Loucy (cell line): ENCODE data around the gene TTC9B.

Source experiments
- H2AFZ ChIP-seq: fragments of 200-600 bp; sonication (generic); 2 replicates; pipeline ENCODE4 v1.6.0; 2016; ENCODE audit warnings: antibody characterized with exemption, mild to moderate bottlenecking, low read length, moderate library complexity
- H3F3A ChIP-seq: fragments of 200-600 bp; 2 replicates; pipeline ENCODE4 v1.6.0; 2016; ENCODE audit warnings: antibody characterized with exemption, low read depth, mild to moderate bottlenecking
- H3K27me3 ChIP-seq: fragments of 200-600 bp; sonication (generic); 2 replicates; pipeline ENCODE4 v1.6.1; 2014; ENCODE audit warnings: low read length, mild to moderate bottlenecking; ENCODE audit not compliant: insufficient read depth, poor library complexity, severe bottlenecking
- H3K36me3 ChIP-seq: fragments of 200-600 bp; sonication (generic); 2 replicates; pipeline ENCODE4 v1.6.1; 2016; ENCODE audit warnings: low read length; ENCODE audit not compliant: insufficient read depth
- H3K4me1 ChIP-seq: fragments of 200-600 bp; sonication (generic); 2 replicates; pipeline ENCODE4 v1.5.1; 2014; ENCODE audit warnings: low read length, mild to moderate bottlenecking; ENCODE audit not compliant: insufficient read depth, poor library complexity, severe bottlenecking
- H3K4me2 ChIP-seq: fragments of 200-600 bp; sonication (generic); 2 replicates; pipeline ENCODE4 v1.6.0; 2014; ENCODE audit warnings: antibody characterized with exemption, low read length, low read depth, mild to moderate bottlenecking; ENCODE audit not compliant: poor library complexity, severe bottlenecking
- H3K4me3 ChIP-seq: fragments of 200-600 bp; sonication (generic); 2 replicates; pipeline ENCODE4 v1.5.1; 2014; ENCODE audit warnings: low read length, mild to moderate bottlenecking, mixed read lengths; ENCODE audit not compliant: poor library complexity, severe bottlenecking
- H3K79me2 ChIP-seq: fragments of 200-600 bp; sonication (generic); 2 replicates; pipeline ENCODE4 v1.6.1; 2014; ENCODE audit warnings: low read length; ENCODE audit not compliant: insufficient read depth
- H3K9ac ChIP-seq: fragments of 200-600 bp; sonication (generic); 2 replicates; pipeline ENCODE4 v1.6.0; 2014; ENCODE audit warnings: mild to moderate bottlenecking, low read depth, low read length, moderate library complexity; ENCODE audit not compliant: poor library complexity, severe bottlenecking
- H3K9me2 ChIP-seq: fragments of 200-600 bp; sonication (generic); replicated peaks from 2 replicates; pipeline ENCODE4 v1.6.1; 2016; ENCODE audit warnings: low read depth, low read length, mixed read lengths
- H3K9me3 ChIP-seq: fragments of 200-600 bp; sonication (generic); 2 replicates; pipeline ENCODE4 v1.6.1; 2014; ENCODE audit warnings: mild to moderate bottlenecking, antibody characterized with exemption, low read length, low read depth; ENCODE audit not compliant: insufficient read depth
- H4K20me1 ChIP-seq: fragments of 200-600 bp; sonication (generic); 2 replicates; pipeline ENCODE4 v1.6.0; 2014; ENCODE audit warnings: antibody characterized with exemption, low read length, mild to moderate bottlenecking; ENCODE audit not compliant: insufficient read depth, poor library complexity, severe bottlenecking
- EZH2phosphoT487 ChIP-seq: fragments of 200-600 bp; IDR thresholded peaks from 2 replicates; pipeline ENCODE4 v1.6.1; 2018; ENCODE audit warnings: antibody characterized with exemption, mild to moderate bottlenecking, moderate library complexity, borderline replicate concordance
- TF ChIP-seq, protein P1 (sequence below): fragments of 200-600 bp; sonication (generic); conservative IDR thresholded peaks from 2 replicates; pipeline ENCODE4 v1.5.1; 2014; ENCODE audit warnings: mild to moderate bottlenecking, antibody characterized with exemption, low read length

The TTC9B gene

DNA sequence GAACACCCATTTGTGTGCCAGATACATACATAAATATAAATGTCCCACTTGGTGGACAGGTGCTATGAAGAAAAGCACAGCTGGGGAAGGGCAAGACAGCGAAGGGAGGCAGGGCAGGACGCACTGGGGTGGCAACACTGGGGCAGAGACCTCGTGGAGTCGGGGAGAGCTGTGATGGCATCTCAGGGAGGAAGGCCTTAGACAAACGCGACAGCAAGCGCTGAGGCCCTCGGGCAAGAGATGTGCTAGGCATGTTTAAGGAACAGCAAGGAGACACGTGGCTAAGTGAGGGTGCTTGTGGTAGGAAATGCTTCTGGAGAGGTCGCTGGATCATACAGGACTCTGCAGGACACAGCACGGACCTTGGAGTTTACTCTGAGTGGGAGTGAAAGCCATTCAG lies 31.6 kb upstream of the TTC9B start:
- peaks cover 49% of the 10 kb centered on the region; the same call in 1 of the 2 replicates for H3K36me3 ChIP-seq
- H3K4me3 ChIP-seq = no peak overlapping the region
- no peaks in the 10 kb centered on the region for H4K20me1 ChIP-seq
- no peak overlapping the region for H3K4me2 ChIP-seq
- peaks cover 15% of the 10 kb centered on the region; the same call in 1 of the 2 replicates for H3K79me2 ChIP-seq
- H3F3A ChIP-seq = no peaks in the 10 kb centered on the region
- no peak for TF ChIP-seq EZH2phosphoT487
- TF ChIP-seq, protein P1, sequence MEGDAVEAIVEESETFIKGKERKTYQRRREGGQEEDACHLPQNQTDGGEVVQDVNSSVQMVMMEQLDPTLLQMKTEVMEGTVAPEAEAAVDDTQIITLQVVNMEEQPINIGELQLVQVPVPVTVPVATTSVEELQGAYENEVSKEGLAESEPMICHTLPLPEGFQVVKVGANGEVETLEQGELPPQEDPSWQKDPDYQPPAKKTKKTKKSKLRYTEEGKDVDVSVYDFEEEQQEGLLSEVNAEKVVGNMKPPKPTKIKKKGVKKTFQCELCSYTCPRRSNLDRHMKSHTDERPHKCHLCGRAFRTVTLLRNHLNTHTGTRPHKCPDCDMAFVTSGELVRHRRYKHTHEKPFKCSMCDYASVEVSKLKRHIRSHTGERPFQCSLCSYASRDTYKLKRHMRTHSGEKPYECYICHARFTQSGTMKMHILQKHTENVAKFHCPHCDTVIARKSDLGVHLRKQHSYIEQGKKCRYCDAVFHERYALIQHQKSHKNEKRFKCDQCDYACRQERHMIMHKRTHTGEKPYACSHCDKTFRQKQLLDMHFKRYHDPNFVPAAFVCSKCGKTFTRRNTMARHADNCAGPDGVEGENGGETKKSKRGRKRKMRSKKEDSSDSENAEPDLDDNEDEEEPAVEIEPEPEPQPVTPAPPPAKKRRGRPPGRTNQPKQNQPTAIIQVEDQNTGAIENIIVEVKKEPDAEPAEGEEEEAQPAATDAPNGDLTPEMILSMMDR = no peak
- H3K9me2 ChIP-seq = no peaks in the 10 kb centered on the region
- no peaks in the 10 kb centered on the region for H3K27me3 ChIP-seq
- H3K9me3 ChIP-seq = no peaks in the 10 kb centered on the region
- H2AFZ ChIP-seq = no peak overlapping the region
- no peaks in the 10 kb centered on the region for H3K4me1 ChIP-seq
- no peak overlapping the region for H3K9ac ChIP-seq

DNA sequence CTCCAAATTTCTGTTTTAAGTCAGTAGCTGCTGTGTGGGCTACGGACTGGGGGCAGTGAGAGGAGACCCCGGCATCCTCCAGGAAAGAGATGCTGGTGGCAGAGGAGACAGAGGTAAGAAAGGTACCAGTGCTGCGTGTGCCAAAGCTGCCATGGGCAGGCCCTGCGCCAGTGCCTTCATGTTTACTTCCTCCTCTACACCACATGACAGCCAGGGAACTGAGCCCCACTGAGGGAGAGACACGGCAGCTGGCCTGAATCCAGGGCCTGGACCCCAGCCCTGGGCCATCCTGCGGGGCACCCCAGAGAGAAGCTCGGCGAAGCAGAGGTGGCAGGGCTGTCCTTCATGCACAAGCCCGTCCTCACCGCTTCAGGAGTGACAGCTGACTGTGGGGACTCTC lies 31.0 kb upstream of the TTC9B start:
- Histone ChIP-seq H4K20me1 (no peaks in the 10 kb centered on the region), H3K27me3 (no peaks in the 10 kb centered on the region), H3K9me3 (no peaks in the 10 kb centered on the region), H3K79me2 (peaks cover 18% of the 10 kb centered on the region; the same call in 1 of the 2 replicates), H3K4me1 (no peaks in the 10 kb centered on the region), H3K36me3 (peaks cover 45% of the 10 kb centered on the region; the same call in 1 of the 2 replicates), H3K4me2 (no peak overlapping the region), H3F3A (no peaks in the 10 kb centered on the region), H3K9me2 (no peaks in the 10 kb centered on the region), H3K4me3 (no peak overlapping the region), H2AFZ (no peak overlapping the region), H3K9ac (no peak overlapping the region)
- TF ChIP-seq, protein P1 = no peak

DNA sequence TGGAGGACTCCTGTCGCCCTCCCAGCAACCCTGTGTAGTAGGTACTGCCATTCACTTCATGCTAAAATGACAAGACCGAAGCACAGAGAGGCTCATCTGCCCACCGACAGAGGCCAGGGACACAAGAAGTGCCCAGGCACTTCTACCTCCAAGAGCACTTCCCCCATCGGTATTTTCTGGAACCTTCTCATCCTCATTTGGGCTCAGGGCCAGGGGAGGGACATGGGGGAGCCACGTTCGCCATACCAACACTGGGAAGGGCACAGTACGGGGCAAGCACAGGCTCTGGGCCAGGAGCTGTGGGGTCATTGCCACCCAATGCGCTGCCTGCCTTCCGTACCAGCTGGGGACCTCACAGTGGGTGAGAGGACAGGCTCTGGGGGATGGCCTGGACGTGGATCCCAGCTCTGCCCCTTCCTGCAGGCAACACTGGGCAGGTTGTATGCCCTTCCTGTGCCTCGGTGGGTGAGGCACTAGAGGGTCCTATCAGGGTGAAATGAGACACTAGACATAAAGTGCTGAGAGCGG lies 29.6 kb upstream of the TTC9B start:
- Histone ChIP-seq H3K4me2 (no peak overlapping the region), H3K36me3 (peaks cover 31% of the 10 kb centered on the region; the same call in 1 of the 2 replicates), H3K9me3 (no peaks in the 10 kb centered on the region), H2AFZ (no peak overlapping the region), H3F3A (no peaks in the 10 kb centered on the region), H3K4me3 (no peak overlapping the region), H3K4me1 (no peaks in the 10 kb centered on the region), H3K9me2 (no peaks in the 10 kb centered on the region), H4K20me1 (no peaks in the 10 kb centered on the region), H3K27me3 (no peaks in the 10 kb centered on the region), H3K79me2 (peaks cover 18% of the 10 kb centered on the region; the same call in 1 of the 2 replicates), H3K9ac (no peak overlapping the region)
- TF ChIP-seq EZH2phosphoT487 = no peak

DNA sequence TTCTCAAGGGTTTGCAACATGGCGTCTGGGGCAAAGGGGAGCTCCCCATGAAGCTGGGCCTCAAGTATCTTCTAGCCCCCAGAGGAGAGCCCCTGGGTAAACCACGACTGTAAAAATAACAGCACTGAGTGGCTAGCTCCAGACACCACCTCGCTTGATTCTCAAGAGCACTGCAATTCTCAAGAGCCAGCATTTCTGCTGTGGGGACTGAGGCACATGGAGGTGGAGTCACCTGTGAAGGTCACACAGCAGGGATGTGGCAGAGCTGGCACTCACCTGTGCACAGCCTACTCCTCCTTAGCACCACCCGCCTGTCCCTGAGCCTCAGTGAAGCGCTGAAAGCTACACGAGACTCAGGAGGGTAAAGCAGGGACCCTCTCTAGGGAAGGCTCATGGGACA lies 29.0 kb upstream of the TTC9B start:
- peaks cover 29% of the 10 kb centered on the region; the same call in 1 of the 2 replicates for H3K36me3 ChIP-seq
- H3K9ac ChIP-seq = no peak overlapping the region
- no peaks in the 10 kb centered on the region for H3K27me3 ChIP-seq
- no peaks in the 10 kb centered on the region for H3K4me1 ChIP-seq
- no peaks in the 10 kb centered on the region for H4K20me1 ChIP-seq
- H3K9me3 ChIP-seq = no peaks in the 10 kb centered on the region
- TF ChIP-seq, protein P1 = no peak
- no peak overlapping the region for H3K4me2 ChIP-seq
- H3K9me2 ChIP-seq = no peaks in the 10 kb centered on the region
- H3K4me3 ChIP-seq = no peak overlapping the region
- peaks cover 18% of the 10 kb centered on the region; the same call in 1 of the 2 replicates for H3K79me2 ChIP-seq
- no peak overlapping the region for H2AFZ ChIP-seq
- H3F3A ChIP-seq = no peaks in the 10 kb centered on the region
